GM12872 (cell line): ENCODE measurements around the gene BCORL1.

Source experiments
- CTCF ChIP-seq: IDR thresholded peaks from 3 replicates; pipeline ENCODE4 v1.5.1; 2011; ENCODE audit warnings: low read depth, mild to moderate bottlenecking, low read length, moderate library complexity; ENCODE audit not compliant: insufficient read depth

BCORL1 gene

DNA sequence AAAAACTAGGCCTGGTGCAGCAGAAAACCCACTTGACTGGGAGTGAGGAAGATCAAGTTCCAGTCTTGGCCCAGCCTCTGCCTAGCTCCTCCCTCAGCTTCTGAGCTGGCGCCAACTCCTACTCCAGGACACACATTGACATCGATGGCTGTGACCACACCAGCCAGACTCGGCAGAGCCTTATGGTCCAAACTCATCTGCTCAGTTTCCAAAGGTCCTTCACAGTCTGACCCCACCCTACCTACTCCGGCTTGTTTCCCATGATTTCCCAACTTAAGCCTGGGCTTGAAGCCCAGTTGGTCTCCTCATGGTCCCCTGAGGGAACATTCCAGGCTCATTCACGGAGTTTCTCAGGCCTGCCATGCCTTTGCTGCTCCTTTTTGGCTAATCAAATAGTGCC is 117.7 kb downstream of the BCORL1 start:
- no peak for TF ChIP-seq CTCF

DNA sequence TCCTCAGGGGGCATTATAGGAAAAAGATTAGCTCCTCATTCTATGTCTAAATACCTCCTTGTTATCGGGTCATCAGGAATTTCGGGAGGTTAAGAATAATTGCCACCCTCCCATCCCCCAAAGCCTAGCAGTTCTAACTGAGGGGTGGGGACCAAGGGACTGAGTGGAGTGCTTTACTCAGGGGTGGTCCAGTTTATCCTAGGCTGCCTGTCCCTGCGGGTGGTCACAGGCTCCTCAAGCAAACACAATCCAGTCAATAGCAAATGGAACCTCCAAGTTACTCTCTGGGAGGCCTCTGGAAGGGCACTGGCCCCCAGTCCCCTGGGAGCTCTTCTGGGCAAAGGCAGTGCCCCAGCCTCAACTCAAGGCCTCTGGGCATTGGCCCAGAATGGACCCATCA is 121.2 kb downstream of the BCORL1 start:
- TF ChIP-seq CTCF = no peak

- no peak for TF ChIP-seq CTCF
Observed at GRCh38 chrX:130105244-130105643, 122.8 kb downstream of the BCORL1 start.

GRCh38 chrX:130106071-130106470 is 123.6 kb downstream of the BCORL1 start:
- TF ChIP-seq CTCF = no peak
